Liver (tissue), 9 donors: ENCODE measurements around the gene EP400. TPM values are rescaled to one million over a fixed set of nuclear protein-coding genes. Genes with fewer than 3 reads are reported as not detected.

ENCODE experiments used
- DNase-seq: peaks from one replicate; pipeline ENCODE4 v3.0.0-alpha.2; 2017; ENCODE audit warnings: low spot score
- H3K27ac ChIP-seq, 2 donors: one replicate each; pipeline ENCODE4 v1.7.0; 2013; ENCODE audit warnings: inconsistent platforms in 2 of 2, low read length in 2 of 2, control low read depth in 1 of 2, low read depth in 1 of 2, mild to moderate bottlenecking in 1 of 2
- H3K27me3 ChIP-seq, 4 donors: one replicate each; pipeline versions ENCODE4 v1.6.1 to v1.7.0; 2013; ENCODE audit warnings: low read length in 3 of 4, inconsistent platforms in 1 of 4, mild to moderate bottlenecking in 1 of 4, moderate library complexity in 1 of 4; ENCODE audit not compliant: control insufficient read depth in 4 of 4, insufficient read depth in 4 of 4
- H3K36me3 ChIP-seq, 4 donors: one replicate each; pipeline versions ENCODE4 v1.6.1 to v1.7.0; 2013; ENCODE audit warnings: low read length in 3 of 4, mild to moderate bottlenecking in 3 of 4, low read depth in 1 of 4, moderate library complexity in 1 of 4; ENCODE audit not compliant: control insufficient read depth in 4 of 4, insufficient read depth in 3 of 4
- H3K4me1 ChIP-seq, 4 donors: one replicate each; pipeline versions ENCODE4 v1.6.1 to v1.7.0; 2013; ENCODE audit warnings: low read length in 3 of 4, mild to moderate bottlenecking in 3 of 4, moderate library complexity in 1 of 4; ENCODE audit not compliant: control insufficient read depth in 4 of 4, insufficient read depth in 4 of 4
- H3K4me3 ChIP-seq, 3 donors: one replicate each; pipeline versions ENCODE4 v1.6.1 to v1.7.0; 2013; ENCODE audit warnings: low read length in 3 of 3, control low read depth in 1 of 3, low read depth in 1 of 3, mild to moderate bottlenecking in 1 of 3
- H3K9ac ChIP-seq, 2 donors: one replicate each; pipeline ENCODE4 v1.7.0; 2013; ENCODE audit warnings: low read length in 2 of 2, mild to moderate bottlenecking in 2 of 2, moderate library complexity in 2 of 2, control low read depth in 1 of 2, low read depth in 1 of 2
- H3K9me3 ChIP-seq, 4 donors: one replicate each; pipeline versions ENCODE4 v1.6.1 to v1.7.0; 2013; ENCODE audit warnings: low read length in 3 of 4; ENCODE audit not compliant: control insufficient read depth in 4 of 4
- ATF3 ChIP-seq: IDR thresholded peaks from 2 replicates; pipeline ENCODE4 v1.6.1; 2016; ENCODE audit warnings: antibody characterized with exemption
- CTCF ChIP-seq: fragments of 150-350 bp; IDR thresholded peaks from 2 replicates; pipeline ENCODE4 v1.5.1; 2017; ENCODE audit warnings: improper control_type of control experiment, low read depth, low read length; ENCODE audit not compliant: missing input control
- EGR1 ChIP-seq, 2 donors: IDR thresholded peaks; 2 replicates each; pipeline ENCODE4 v1.6.1; 2016 to 2018; ENCODE audit warnings: antibody characterized with exemption in 2 of 2, low read depth in 2 of 2
- FOXA1 ChIP-seq: IDR thresholded peaks from 2 replicates; pipeline ENCODE4 v1.6.1; 2016; ENCODE audit warnings: antibody characterized with exemption
- FOXA2 ChIP-seq: IDR thresholded peaks from 2 replicates; pipeline ENCODE4 v1.6.1; 2016; ENCODE audit warnings: antibody characterized with exemption
- GABPA ChIP-seq, 2 donors: IDR thresholded peaks in 1 of 2; conservative IDR thresholded peaks in 1 of 2; 2 replicates each; pipeline ENCODE4 v1.6.1; 2016; ENCODE audit warnings: antibody characterized with exemption in 2 of 2, mild to moderate bottlenecking in 1 of 2, moderate library complexity in 1 of 2
- HNF4A ChIP-seq, 2 donors: conservative IDR thresholded peaks; 2 replicates each; pipeline ENCODE4 v1.6.1; 2016; ENCODE audit warnings: antibody characterized with exemption in 2 of 2, mild to moderate bottlenecking in 2 of 2
- HNF4G ChIP-seq: IDR thresholded peaks from 2 replicates; pipeline ENCODE4 v1.6.1; 2016; ENCODE audit warnings: antibody characterized with exemption
- JUND ChIP-seq, 2 donors: IDR thresholded peaks; 2 replicates each; pipeline ENCODE4 v1.6.1; 2016; ENCODE audit warnings: antibody characterized with exemption in 2 of 2
- MAX ChIP-seq: IDR thresholded peaks from 2 replicates; pipeline ENCODE4 v1.6.1; 2016; ENCODE audit warnings: antibody characterized with exemption
- NR2F2 ChIP-seq: IDR thresholded peaks from 2 replicates; pipeline ENCODE4 v1.6.1; 2016; ENCODE audit warnings: antibody characterized with exemption
- RAD21 ChIP-seq, 2 donors: IDR thresholded peaks; 2 replicates each; pipeline ENCODE4 v1.6.1; 2016; ENCODE audit warnings: antibody characterized with exemption in 2 of 2, mild to moderate bottlenecking in 2 of 2
- REST ChIP-seq: IDR thresholded peaks from 2 replicates; pipeline ENCODE4 v1.6.1; 2016; ENCODE audit warnings: antibody characterized with exemption, mild to moderate bottlenecking
- RXRA ChIP-seq, 2 donors: IDR thresholded peaks; 2 replicates each; pipeline ENCODE4 v1.6.1; 2017 to 2018; ENCODE audit warnings: antibody characterized with exemption in 2 of 2, mild to moderate bottlenecking in 1 of 2
- SP1 ChIP-seq: IDR thresholded peaks from 2 replicates; pipeline ENCODE4 v1.6.1; 2018; ENCODE audit warnings: antibody characterized with exemption, mild to moderate bottlenecking
- TAF1 ChIP-seq: conservative IDR thresholded peaks from 2 replicates; pipeline ENCODE4 v1.6.1; 2016; ENCODE audit warnings: antibody characterized with exemption, mild to moderate bottlenecking
- YY1 ChIP-seq: IDR thresholded peaks from 2 replicates; pipeline ENCODE4 v1.6.1; 2016; ENCODE audit warnings: antibody characterized with exemption, mild to moderate bottlenecking
- ZBTB33 ChIP-seq: IDR thresholded peaks from 2 replicates; pipeline ENCODE4 v1.6.1; 2016; ENCODE audit warnings: antibody characterized with exemption
- WGBS: extraction: QIAGEN DNeasy Blood & Tissue Kit; methylation state at CpG from one replicate; pipeline ENCODE4 v1.1.7; 2013; 5-methylcytosine and 5-hydroxymethylcytosine counted together
- polyA plus RNA-seq, 2 donors: library from polyadenylated mRNA; stranded (reverse) in 1 of 2; unstranded in 1 of 2; fragments of 200-250 nt in 1 of 2; fragments of >200 nt in 1 of 2; fragmentation: Nextera tagmentation in 1 of 2; extraction: Ambion mirVana in 1 of 2; gene quantifications; one replicate each; pipeline versions ENCODE4 v1.2.1 to v1.2.3, GENCODE V29; 2013 to 2015
- total RNA-seq, 2 donors: library from RNA; depleted of rRNA; stranded (reverse); fragments of >200 nt; gene quantifications; one replicate each; pipeline ENCODE4 v1.2.3, GENCODE V29; 2014
- donor health status: healthy.
- donor health status: healthy.
- donor health status: healthy.
- donor health status: healthy.
- donor health status: healthy.

EP400 gene
- total and polyA plus RNA-seq, 4 donors, result 4.7 to 12.4 (median 7.1) TPM

- no peaks in the 10 kb centered on the region for H3K9me3 ChIP-seq
- no peak overlapping the region for H3K4me3 ChIP-seq
- no peak overlapping the region for H3K9ac ChIP-seq
- TF ChIP-seq HNF4A (conservative IDR thresholded peaks at IDR 0.05) (no peak), SP1 (no peak), ZBTB33 (no peak), CTCF (no peak), FOXA1 (no peak), ATF3 (no peak), REST (no peak)
- no peaks in the 10 kb centered on the region for H3K27me3 ChIP-seq
- peaks cover 10 to 63% (median 42%) of the 10 kb centered on the region in 4 donors for H3K36me3 ChIP-seq
- DNase-seq, result no peak
- WGBS, result 93% methylated on average over 5 of the region's 5 CpGs
- H3K4me1 ChIP-seq, result no peaks in the 10 kb centered on the region
- H3K27ac ChIP-seq, result no peak overlapping the region
These were observed 107.2 kb downstream of the EP400 start for GRCh38 chr12:132056951-132057350.

- no peak overlapping the region for H3K9ac ChIP-seq
- DNase-seq, result no peak
- H3K27ac ChIP-seq, result no peak overlapping the region
- 94% methylated on average over 5 of the region's 5 CpGs for WGBS
- no peaks in the 10 kb centered on the region for H3K9me3 ChIP-seq
- H3K27me3 ChIP-seq, result no peaks in the 10 kb centered on the region
- H3K36me3 ChIP-seq, result peaks cover 8 to 64% (median 43%) of the 10 kb centered on the region in 4 donors
- H3K4me3 ChIP-seq, result no peak overlapping the region
- H3K4me1 ChIP-seq, result no peaks in the 10 kb centered on the region
- TF ChIP-seq NR2F2, result no peak
- TF ChIP-seq EGR1 (IDR thresholded peaks at IDR 0.05; ENCODE audit: low read depth in 2 of 2), result no peak
- TF ChIP-seq ZBTB33, result no peak
- no peak for TF ChIP-seq SP1
- no peak for TF ChIP-seq HNF4G
- TF ChIP-seq FOXA1, result no peak
- TF ChIP-seq HNF4A (conservative IDR thresholded peaks at IDR 0.05), result no peak
- no peak for TF ChIP-seq RAD21 (IDR thresholded peaks at IDR 0.05)
- TF ChIP-seq REST, result no peak
- TF ChIP-seq FOXA2, result no peak
- no peak for TF ChIP-seq JUND (IDR thresholded peaks at IDR 0.05)
- TF ChIP-seq GABPA (IDR thresholded peaks at IDR 0.05 in 1 of 2, conservative IDR thresholded peaks at IDR 0.05 in 1 of 2), result no peak
- no peak for TF ChIP-seq YY1
- TF ChIP-seq MAX, result no peak
- no peak for TF ChIP-seq TAF1
- no peak for TF ChIP-seq ATF3
- no peak for TF ChIP-seq RXRA (IDR thresholded peaks at IDR 0.05)
These were observed 107.9 kb downstream of the EP400 start for GRCh38 chr12:132057691-132058090.
